Measurements from ENCODE around the gene CTNNBL1. TPM values are rescaled to one million over a fixed set of nuclear protein-coding genes. Genes with fewer than 3 reads are reported as not detected.

Gene CTNNBL1
- total RNA-seq, 2 donors from 2014 or later, result 8.6 to 17.4 TPM

GRCh38 chr20:37649676-37650370 is 44.0 kb upstream of the CTNNBL1 start:
- Histone ChIP-seq H3K4me3 (no peak overlapping the region), H3K27ac (no peak overlapping the region), H3K27me3 (no peaks in the 10 kb centered on the region), H3K36me3 (replicated peaks in 1 of 2; ENCODE audit: insufficient read depth in 1 of 2, low read depth in 2 of 2) (no peaks in the 10 kb centered on the region), H3K9me3 (no peaks in the 10 kb centered on the region), H3K4me1 (no peaks in the 10 kb centered on the region)
- intact Hi-C loops (cut with DNase I), result no loop called here
- ATAC-seq (no peak), DNase-seq (no peak)
- TF ChIP-seq POLR2A (IDR thresholded peaks at IDR 0.05) (no peak), CTCF (IDR thresholded peaks at IDR 0.05) (no peak)
- 67% methylated on average over 9 of the region's 9 CpGs for WGBS, 2 donors

GRCh38 chr20:37650661-37651060 is 43.2 kb upstream of the CTNNBL1 start:
- H3K4me3 ChIP-seq, result no peak overlapping the region
- no peak overlapping the region for H3K27ac ChIP-seq
- intact Hi-C loops (cut with DNase I), result no loop called here
- H3K36me3 ChIP-seq (replicated peaks in 1 of 2; ENCODE audit: insufficient read depth in 1 of 2, low read depth in 2 of 2), result no peaks in the 10 kb centered on the region
- DNase-seq (no peak), ATAC-seq (no peak)
- 49 to 52% methylated on average over 3 of the region's 3 CpGs for WGBS, 2 donors
- no peaks in the 10 kb centered on the region for H3K4me1 ChIP-seq
- no peaks in the 10 kb centered on the region for H3K9me3 ChIP-seq
- TF ChIP-seq CTCF (IDR thresholded peaks at IDR 0.05), result no peak
- no peak for TF ChIP-seq POLR2A (IDR thresholded peaks at IDR 0.05)
- no peaks in the 10 kb centered on the region for H3K27me3 ChIP-seq

- ATAC-seq (peak; percentile 42), DNase-seq (peak; percentile 34 to 58 (median 45))
- Histone ChIP-seq H3K4me3 (no peak overlapping the region), H3K36me3 (replicated peaks in 1 of 2; ENCODE audit: insufficient read depth in 1 of 2, low read depth in 2 of 2) (no peaks in the 10 kb centered on the region), H3K27me3 (no peaks in the 10 kb centered on the region), H3K27ac (no peak overlapping the region), H3K9me3 (no peaks in the 10 kb centered on the region), H3K4me1 (no peaks in the 10 kb centered on the region)
- intact Hi-C loops (cut with DNase I), result no loop called here
- 25 to 37% methylated on average over 4 to 5 of the region's 5 CpGs for WGBS, 2 donors
- peak in 6 of 7 experiments; percentile 11 to 55 (median 39) for TF ChIP-seq CTCF (IDR thresholded peaks at IDR 0.05)
- TF ChIP-seq POLR2A (IDR thresholded peaks at IDR 0.05), result no peak
Measured at GRCh38 chr20:37651932-37652331, 41.9 kb upstream of the CTNNBL1 start.

- no peaks in the 10 kb centered on the region for H3K4me1 ChIP-seq
- H3K36me3 ChIP-seq (replicated peaks in 1 of 2; ENCODE audit: insufficient read depth in 1 of 2, low read depth in 2 of 2), result no peaks in the 10 kb centered on the region
- WGBS, 2 donors, result 37 to 42% methylated on average over 6 of the region's 6 CpGs
- H3K27ac ChIP-seq, result no peak overlapping the region
- intact Hi-C loops (cut with DNase I), result no loop called here
- H3K4me3 ChIP-seq, result no peak overlapping the region
- no peaks in the 10 kb centered on the region for H3K27me3 ChIP-seq
- no peaks in the 10 kb centered on the region for H3K9me3 ChIP-seq
- no peak for ATAC-seq
- TF ChIP-seq POLR2A (IDR thresholded peaks at IDR 0.05), result no peak
- TF ChIP-seq CTCF (IDR thresholded peaks at IDR 0.05), result no peak
- no peak for DNase-seq
Measured at GRCh38 chr20:37656945-37657344, 36.9 kb upstream of the CTNNBL1 start.
